IPS DF 19.7 (cell line): ENCODE results near the gene BOK.
A peak's percentile ranks its signal among the peaks of the same experiment; 100 is the strongest.
"Not testable (repeated sequence)": the region's sequence is repeated elsewhere in the genome, so short reads cannot be mapped to it uniquely, and the experiment has no call there.

Experiments used
- DNase-seq: peaks from one replicate; pipeline ENCODE4 v3.0.0-alpha.2; 2013; ENCODE audit warnings: low read depth, low spot score

Gene BOK

GRCh38 chr2:241558532-241559322 is at the start of gene BOK:
Gene BOK, plus strand, starts transcription at chr2:241558745. Its CDS starts 739 bp downstream, at chr2:241559484.
- peak; percentile 52 for DNase-seq

GRCh38 chr2:241509155-241509784 is 49.3 kb upstream of the BOK start:
- DNase-seq = no peak

GRCh38 chr2:241511091-241511741 is 47.3 kb upstream of the BOK start:
- DNase-seq = no peak

- no peak for DNase-seq
These were observed 44.0 kb upstream of the BOK start for GRCh38 chr2:241514553-241514952.

GRCh38 chr2:241514986-241515737 is 43.4 kb upstream of the BOK start:
- DNase-seq = no peak

- no peak for DNase-seq
These were observed 42.0 kb upstream of the BOK start for GRCh38 chr2:241516520-241516965.

GRCh38 chr2:241517297-241517696 is 41.2 kb upstream of the BOK start:
- DNase-seq = no peak

- DNase-seq = no peak
These were observed 38.9 kb upstream of the BOK start for GRCh38 chr2:241519669-241520068.

GRCh38 chr2:241522477-241522876 is 36.1 kb upstream of the BOK start:
- no peak for DNase-seq

GRCh38 chr2:241525818-241526780 is 32.4 kb upstream of the BOK start:
- DNase-seq = not testable (repeated sequence)

GRCh38 chr2:241530571-241530970 is 28.0 kb upstream of the BOK start:
- no peak for DNase-seq

GRCh38 chr2:241531161-241531722 is 27.3 kb upstream of the BOK start:
- DNase-seq = no peak

- no peak for DNase-seq
These were observed 26.4 kb upstream of the BOK start for GRCh38 chr2:241532168-241532567.

GRCh38 chr2:241532733-241533601 is 25.6 kb upstream of the BOK start:
- no peak for DNase-seq

- no peak for DNase-seq
These were observed 24.3 kb upstream of the BOK start for GRCh38 chr2:241534293-241534692.

GRCh38 chr2:241534701-241535375 is 23.7 kb upstream of the BOK start:
- DNase-seq = no peak

- no peak for DNase-seq
These were observed 22.5 kb upstream of the BOK start for GRCh38 chr2:241535871-241536655.
